ENCODE data around the gene ACSL1.
"Not testable (repeated sequence)": the region's sequence is repeated elsewhere in the genome, so short reads cannot be mapped to it uniquely, and the experiment has no call there.

The ACSL1 gene

DNA sequence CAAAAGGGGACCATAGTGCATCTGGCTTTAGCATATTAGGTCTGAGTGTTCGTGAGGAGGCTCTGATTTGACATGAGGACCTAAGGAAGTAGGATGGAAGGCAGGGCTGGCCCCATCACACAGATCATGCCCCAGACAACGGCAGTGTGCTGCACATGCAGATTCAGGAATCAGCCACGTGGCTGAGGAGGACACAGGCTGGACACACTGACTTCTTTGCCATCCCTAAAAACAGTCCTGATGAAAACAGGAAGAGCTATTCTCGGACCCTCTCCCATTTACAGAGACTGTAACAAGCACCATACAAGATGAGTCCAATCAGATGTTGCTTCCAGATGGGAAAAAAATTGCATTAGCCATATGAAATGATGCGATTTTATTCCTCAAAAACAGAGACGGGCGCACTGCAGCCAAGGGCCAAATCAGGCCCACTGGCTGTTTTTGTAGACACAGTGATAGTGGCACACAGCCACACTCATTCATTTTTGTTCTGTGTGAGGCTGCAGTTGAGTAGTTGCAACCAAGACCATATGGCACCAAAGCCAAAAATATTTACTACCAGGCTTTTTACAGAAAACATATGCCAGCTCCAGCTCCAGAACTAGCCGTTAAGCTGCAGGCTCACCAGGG is 41.0 kb downstream of the ACSL1 start:
- no peak for FAIRE-seq

DNA sequence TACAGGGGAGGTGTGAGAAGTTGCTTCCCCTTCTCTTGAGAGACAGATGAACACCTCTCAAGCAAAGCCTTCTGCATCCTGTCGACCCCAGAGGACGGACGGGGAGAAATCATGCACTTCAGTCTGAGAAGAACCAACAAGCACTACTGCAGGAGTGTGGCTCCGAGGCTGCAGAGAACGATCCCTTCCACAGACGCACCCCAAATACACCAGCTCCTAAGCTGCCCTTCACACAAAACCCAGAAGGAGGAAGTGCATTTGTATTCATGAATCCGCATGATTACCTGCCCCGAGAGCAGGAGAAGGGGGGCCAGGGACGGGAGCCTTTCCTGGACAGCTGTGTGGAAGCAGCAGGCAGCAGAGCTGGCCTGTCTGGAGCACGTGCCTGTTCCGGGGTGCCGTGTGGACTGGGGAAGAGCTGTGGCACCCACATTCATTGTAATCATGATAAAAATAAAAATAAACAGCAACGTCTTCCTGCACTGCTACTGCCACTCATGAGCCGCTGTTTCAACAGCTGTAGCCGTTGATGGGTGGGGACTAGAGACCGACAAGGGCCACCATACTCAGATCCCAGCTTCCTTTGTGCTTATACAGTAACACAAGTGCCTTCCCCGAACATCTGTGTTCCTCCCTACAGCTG is 42.9 kb downstream of the ACSL1 start:
- FAIRE-seq: no peak

DNA sequence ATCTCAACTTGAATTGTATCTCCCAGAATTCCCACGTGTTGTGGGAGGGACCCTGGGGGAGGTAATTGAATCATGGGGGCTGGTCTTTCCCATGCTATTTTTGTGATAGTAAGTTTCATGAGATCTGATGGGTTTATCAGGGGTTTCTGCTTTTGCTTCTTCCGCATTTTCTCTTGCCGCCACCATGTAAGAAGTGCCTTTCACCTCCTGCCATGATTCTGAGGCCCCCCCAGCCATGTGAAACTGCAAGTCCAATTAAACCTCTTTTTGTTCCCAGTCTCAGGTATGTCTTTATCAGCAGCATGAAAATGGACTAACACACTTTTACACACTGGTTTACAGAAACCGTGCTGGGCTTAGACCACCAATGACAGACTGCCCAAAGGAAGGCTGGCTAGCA is 46.6 kb downstream of the ACSL1 start:
- FAIRE-seq: not testable (repeated sequence)

DNA sequence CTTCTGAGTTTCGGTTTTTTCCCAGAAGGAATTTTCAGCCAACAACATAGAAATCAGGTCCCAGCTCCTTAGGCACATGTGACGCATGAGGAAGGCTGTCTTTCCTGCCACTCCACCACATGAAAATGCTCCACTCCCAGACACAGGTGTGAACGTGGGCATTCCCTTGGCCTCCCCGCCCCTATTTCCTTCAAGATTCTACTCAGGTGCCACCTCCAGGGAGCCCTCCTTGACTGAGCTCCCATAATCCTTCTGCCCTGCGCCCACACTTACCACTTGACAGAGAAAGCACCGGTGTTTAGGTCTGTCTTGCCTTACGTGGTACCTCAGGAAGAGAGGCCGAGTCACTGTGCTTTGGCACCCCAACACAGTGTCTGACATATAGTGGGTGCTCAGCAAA is 47.4 kb downstream of the ACSL1 start:
- no peak for FAIRE-seq

DNA sequence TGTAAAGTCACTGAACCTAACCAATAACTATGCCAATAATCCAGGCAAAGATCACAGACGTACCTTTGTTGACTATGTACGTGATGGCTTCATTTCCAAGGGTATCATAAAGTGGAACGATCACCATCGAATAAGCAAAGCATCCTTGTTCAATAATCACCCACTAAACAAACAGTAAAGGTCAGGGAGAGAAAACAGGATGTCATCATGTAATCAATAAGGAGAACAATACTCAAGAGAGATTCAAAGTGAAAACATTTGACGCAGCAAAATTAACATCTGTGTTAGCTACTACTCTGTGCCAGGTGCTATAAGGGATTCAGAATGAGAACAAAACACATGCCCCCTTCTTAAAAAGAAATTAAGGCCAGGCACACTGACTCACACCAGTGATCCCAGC is 48.9 kb downstream of the ACSL1 start:
- FAIRE-seq: no peak

DNA sequence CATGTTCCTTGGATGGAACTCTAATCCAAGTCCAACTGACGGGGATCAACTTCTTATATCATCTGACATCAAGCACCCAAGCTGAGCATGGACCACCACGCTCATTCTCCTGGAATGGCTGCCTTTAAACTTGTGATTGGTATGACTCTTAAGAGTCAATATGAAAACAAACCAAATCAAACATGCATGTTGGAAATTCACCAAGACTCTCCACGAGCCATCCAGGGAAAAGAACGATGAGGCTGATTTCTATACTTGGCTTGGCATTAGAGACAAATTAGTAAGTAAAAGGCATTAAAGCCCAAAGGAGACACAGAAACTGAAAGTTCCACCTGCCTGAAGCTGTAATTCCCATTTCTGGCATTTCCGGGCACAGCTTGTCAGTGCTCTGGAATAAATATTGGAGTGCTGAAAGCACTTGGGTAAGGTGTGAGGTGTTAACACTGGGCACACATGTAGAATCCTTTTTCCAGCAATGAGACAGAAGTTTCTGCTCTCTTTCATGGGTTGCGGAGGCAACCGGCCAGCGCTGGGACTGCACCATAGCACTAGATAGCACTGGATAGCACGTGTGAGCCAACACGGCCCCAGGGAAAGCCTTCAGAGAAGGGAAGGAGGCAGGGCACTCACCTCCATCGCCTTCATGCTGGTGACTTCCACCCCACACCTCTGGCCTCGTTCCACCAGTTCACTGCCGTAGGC is 49.8 kb downstream of the ACSL1 start:
- no peak for FAIRE-seq

DNA sequence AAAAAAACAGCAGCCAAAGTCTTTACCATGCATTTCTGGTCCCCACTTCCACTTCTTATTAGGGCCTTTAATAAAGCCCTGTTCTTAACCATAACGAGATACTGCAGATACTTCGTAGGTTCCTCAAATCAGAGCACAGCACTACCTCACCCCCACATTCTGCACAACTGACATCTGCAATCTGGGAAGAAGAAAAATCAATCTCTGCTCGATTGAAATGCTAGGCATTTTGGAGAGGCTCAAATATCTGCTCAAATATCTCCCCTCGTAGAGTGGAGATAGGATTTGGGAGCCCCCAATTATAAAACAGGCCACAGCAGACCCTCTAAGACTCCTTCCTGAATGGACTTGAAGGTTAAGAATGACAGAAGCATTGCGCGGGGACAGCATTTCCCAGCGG is 51.6 kb downstream of the ACSL1 start:
- FAIRE-seq: no peak

DNA sequence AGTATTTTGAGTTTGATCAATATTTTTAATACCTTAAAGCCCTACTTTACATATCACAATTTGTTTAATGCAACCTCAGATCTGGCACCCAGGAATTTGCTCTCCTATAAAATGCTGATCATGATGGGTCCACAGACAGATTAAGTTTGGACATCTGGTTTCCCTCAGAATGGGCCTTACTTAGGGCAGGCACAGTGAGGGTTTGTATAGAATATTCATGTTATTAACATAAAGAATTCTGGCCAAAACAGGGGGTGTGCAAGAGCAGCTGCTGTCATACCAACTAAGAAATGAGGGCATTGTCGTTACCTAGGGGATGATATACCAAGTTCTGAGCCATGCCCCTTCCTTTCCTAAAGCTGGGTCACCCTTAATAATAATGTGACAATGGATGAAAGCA is 54.4 kb downstream of the ACSL1 start:
- no peak for FAIRE-seq

DNA sequence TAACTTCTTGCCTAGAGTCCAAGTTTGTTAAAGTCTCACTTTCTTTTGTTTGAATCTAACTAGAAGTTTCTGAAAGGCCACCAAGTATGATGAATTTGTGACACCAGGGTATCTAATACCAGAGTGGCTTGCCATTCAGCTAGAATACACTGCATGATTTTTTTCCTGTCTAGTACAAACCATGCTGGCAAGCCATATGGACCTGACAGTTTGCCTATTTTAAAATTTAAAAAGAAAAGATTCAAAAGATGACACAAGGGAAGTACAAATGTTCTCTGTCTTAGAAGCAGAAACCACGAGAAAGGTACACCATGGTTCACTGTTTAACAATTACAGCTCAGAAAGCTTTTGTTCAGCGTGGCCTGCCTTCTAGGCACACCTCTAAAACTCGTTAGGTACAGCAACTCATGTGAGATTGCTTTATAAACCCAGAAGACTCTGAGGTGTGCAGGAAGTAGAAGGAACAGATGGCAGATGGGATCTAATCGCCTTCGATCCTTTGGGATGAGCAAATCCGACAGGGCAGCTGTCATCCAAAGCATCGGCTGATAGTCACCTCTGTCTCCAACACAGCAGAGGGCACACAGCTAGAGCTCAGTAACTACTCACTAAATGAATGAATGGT is 56.5 kb downstream of the ACSL1 start:
- FAIRE-seq: no peak

DNA sequence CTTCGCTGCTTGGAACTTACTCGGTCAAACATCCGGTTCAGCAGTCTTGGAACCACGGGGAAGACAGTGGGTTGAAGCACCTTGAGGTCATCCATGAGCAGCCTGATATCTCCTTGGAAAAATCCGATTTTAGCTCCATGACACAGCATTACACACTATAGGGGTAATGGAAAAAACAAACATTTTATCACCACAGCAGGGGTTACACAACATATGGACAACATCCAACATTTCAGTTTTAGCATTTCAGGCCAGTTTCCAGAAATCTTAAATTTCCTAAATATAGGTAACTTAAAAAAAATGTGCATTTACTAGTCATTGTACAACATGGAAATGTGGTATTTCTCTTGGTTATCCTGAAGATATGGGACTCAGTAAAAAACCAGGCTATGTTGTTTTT is 57.5 kb downstream of the ACSL1 start:
- no peak for FAIRE-seq

DNA sequence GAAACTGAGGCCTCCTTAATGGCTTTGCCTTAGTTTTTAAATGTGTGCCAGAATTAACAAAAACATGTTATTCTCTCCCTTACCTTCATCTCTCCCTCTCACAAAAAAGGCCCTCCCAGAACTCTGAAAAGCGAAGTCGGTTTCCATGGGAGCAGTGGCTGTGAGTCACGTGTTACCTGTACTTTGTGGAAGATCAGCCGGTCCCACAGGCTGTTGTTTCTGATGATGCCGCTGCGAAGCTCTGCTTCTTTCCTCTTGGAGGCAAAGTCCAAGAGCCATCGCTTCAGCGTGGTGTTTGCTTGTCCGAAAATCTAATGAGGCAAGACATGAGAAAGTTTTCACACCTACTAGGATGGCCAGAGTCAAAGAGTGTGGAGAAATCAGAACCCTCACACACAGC is 59.3 kb downstream of the ACSL1 start:
- FAIRE-seq: no peak

DNA sequence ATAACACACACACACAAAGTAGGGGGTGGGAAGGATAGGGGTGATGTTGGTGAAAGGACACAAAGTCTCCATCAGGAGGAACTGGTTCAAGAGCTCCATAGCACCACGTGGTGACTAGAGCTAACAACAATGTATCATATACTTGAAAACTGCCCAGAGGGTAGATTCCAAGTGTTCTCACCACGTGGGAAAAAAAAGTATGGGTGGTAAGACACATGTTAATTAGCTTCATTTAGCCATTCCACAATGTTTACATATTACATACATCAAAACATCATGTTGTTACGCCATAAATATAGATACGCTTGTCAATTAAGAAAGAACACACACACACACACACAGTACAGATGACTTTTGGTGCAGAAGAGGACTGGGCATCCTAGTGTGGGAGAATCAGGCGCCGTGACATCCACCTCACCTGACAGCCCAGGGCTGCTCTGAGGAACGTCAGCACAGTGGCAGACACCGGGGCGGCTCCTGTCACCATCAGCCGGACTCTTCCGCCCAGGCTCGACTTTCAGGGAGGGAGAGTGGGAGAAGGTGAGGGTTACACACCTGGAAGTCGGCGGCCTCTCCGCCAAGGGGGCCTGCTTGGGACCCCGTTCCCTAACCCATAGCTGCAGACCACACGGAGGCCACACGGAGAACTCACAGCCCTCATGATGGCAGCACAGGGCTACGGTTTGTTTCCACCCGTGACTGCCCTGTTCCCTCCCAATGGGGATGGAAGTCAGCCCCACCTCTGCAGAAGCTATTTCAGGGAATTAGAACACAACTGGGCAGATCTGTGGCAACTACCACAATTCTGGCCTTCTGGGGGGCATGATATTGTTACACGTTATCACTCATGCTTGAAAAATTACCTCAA is 60.1 kb downstream of the ACSL1 start:
- FAIRE-seq: no peak

DNA sequence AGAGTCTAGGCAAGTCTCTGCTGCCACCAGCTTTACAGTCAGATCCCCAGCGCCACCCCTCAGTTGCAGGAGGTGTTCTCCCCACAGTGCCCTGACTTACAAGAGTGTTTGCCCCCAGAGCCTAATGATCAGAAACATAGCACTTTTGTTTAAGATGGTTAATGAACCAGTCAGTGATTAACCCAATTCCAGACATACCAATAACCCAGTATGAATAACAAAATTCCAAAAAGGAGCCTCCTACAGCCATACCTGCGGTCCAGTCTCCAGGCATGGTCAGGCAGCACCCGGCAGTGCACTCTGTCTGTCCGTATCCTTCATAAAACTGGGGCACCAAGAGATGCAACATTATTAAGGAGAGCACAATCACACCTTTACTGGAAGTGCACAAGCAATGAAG is 61.2 kb downstream of the ACSL1 start:
- no peak for FAIRE-seq

DNA sequence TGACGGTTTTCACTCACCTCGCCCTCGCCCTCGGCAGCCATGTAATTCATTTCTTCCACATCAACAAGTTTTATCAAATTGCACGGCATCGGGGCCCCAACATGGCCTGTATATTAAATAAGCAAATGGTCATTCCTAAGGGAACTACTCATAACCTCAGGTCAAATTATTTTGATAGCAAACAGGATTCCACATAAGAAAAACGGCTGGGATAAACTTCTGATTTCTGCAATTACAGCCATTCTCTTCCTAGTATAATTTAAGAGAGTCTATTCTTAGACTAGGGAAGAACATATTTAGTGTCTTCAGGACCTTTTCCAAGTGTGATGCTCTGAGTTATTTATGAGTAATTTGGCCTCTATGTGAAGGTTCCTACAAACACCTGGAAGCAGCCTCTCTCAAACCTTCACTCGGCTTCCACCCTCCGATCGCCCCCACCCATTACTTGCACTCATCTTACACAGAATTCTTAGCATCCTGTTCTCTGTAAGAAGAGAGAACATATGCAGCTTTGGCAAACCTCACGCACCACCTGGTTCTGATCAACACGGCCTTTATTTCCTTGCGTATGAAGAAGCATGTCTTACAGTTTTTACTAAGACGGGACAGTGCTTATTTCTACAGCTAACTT is 62.5 kb downstream of the ACSL1 start:
- peak; percentile 21 for FAIRE-seq

DNA sequence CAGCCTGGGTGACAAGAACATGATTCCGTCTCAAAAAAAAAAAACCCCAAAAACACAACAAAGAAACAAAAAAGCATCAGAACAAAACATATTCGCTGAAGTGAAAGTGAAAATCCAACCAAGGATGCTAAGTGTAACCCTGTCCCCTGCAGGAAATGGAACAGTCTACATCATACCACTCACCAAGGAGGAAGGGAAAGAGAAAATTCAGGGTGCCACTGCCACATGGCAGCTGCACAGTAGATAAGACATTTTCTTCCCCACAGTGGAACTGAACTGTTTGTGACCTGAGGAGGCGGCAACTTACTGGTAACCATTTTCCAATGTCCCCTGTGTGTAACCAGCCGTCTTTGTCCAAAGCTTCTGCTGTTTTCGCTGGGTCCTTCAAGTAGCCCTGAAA is 63.7 kb downstream of the ACSL1 start:
- FAIRE-seq: no peak

DNA sequence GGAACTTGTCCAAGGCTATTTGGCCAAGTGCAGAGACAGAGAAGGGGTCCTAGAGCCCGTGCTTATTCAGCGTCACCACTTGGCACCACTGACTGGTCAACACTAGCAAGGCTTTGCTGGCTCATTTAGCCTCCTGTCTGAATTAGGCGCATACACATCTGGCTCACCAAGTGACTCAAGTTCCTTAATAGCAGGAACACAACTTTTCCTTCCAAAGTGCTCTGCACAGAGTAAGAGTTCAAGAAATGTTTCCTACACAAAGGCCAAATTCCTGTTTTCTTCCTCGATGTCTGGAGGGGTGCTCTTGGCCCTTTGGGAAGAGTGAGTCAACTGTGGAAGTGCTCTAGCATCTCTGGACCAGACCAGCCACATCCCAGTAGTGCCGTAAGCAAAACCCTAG is 65.1 kb downstream of the ACSL1 start:
- FAIRE-seq: no peak

DNA sequence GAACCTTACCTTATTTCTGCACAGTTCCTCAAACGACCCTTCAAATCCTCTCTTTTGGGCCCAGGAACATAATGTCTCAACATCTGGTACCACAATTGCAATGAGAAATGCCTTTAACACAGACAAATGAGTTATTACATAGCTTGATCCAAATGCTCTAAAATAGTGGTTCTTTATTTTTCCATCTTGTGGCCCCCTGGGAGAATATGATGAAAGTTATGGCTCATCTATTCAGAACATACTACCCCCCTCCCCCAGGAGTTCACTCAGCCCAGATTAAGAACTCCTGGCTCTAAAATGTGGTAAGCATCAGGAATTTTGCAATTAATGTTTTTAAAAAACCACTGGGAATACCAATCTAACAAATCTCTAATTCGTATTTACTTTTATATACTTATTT is 68.0 kb downstream of the ACSL1 start:
- peak; percentile 74 for FAIRE-seq

DNA sequence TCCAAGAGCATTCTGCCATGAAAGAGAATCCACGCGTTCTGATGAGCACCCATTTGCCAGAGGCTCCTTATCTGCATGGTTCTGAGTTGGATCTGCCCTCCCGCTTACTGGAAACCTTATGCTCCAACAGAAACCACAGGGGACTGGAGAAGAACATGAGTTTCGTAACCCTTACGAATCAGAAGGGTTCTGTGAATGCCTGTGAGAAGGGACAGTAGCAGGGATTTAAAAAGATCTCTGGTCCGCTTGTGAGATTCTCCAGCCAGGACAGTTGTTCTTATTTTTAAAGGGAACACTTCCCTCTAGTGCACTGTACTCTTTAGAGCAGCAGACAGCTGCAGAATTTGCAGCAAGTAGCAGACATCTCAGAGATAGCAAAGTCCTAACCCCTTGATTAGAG is 69.4 kb downstream of the ACSL1 start:
- no peak for FAIRE-seq

DNA sequence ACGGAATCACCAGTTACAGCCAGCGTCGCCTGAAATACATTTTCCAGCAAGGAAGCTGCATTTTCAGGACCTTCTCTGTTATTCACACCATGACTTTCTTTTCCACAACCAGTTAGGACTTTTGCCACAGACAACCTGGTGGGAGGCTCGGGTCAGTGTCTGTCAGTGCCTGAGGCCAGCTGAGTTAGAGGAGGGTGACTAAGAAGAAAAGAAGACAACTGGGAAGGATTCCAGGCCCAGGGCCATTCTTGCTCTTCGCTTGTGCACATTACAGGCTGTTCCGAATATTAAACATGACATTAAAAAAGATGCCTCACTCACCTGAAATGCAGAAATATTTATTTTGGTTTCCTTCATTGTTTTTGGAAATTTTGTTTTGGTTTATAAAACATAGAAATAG is 70.5 kb downstream of the ACSL1 start:
- no peak for FAIRE-seq

DNA sequence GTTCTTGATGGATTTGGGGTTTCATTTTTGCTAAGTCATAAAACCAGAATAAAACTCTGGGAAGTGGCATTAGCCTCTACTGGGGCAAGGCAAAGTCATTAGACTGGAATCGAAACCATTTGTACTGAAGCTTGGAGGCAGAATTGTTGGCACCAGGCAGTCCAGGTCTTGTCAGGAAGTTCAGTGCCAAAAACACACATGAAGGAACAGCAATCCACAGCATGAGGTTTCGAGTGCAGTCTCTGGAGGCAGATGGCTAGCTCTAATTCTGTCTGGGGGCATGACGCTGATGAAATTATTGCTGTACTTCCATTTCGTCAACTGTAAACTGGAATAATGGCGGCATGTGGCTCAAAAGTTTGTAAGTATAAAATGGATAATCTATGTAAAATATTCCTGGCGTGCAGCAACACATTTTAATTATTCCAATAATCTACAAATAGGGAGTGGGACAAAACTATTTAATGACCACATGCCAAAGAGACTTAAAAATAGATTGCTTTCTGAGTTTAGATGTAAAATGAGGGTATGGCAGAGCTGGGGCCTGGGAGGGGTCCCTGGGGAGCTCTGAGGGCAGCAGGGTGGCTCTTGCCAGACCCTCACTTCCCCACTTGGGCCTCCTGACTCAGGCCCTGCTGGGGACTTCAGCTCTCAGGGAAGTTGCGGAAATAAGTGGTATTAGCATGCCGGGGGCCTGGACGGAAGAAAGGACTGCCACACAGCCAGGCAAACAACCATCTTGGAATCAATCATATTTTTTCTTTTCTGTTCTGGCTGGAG is 73.1 kb downstream of the ACSL1 start:
- FAIRE-seq: no peak

DNA sequence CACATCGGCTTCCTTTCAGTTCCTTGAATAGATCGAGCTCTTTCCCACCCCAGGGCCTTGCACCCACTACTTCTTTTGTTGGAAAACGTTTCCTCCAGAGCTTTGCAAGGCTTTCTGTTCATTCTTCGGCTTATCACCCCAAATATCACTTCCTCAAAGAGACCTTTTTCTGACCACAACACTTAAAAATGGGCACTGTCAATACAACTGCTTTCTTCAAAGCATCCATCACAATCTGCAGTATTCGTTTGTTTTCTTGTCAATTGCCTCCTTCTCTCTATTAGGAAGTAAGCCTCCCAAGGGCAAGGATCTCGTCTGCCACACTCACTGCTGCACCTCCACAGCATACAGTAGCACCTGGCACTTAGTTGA is 74.2 kb downstream of the ACSL1 start:
- no peak for FAIRE-seq

Measured in endometrium (tissue), 2 donors.